ENCODE measurements around the gene ISG20.

ISG20 gene

GRCh38 chr15:88674661-88675060, 35.8 kb downstream of the ISG20 start:
- in situ Hi-C loops (cut with HindIII; ENCODE audit: low pct_unique_long_range_greater_than_20kb, low sequenced_read_pairs) = no loop called here
- TF ChIP-seq JUND (IDR thresholded peaks at IDR 0.05; ENCODE audit: low read depth) = no peak
- DNase-seq (ENCODE audit: low read depth in 1 of 2, low spot score in 1 of 2) = no peak

- no peak for DNase-seq (ENCODE audit: low read depth in 1 of 2, low spot score in 1 of 2)
- TF ChIP-seq JUND (IDR thresholded peaks at IDR 0.05; ENCODE audit: low read depth) = no peak
- in situ Hi-C loops (cut with HindIII; ENCODE audit: low pct_unique_long_range_greater_than_20kb, low sequenced_read_pairs) = no loop called here
These were observed 39.9 kb downstream of the ISG20 start for GRCh38 chr15:88678755-88679154.

GRCh38 chr15:88680241-88681001, 41.6 kb downstream of the ISG20 start:
- in situ Hi-C loops (cut with HindIII; ENCODE audit: low pct_unique_long_range_greater_than_20kb, low sequenced_read_pairs) = no loop called here
- TF ChIP-seq JUND (IDR thresholded peaks at IDR 0.05; ENCODE audit: low read depth) = no peak

GRCh38 chr15:88681610-88682221, 42.9 kb downstream of the ISG20 start:
- in situ Hi-C loops (cut with HindIII; ENCODE audit: low pct_unique_long_range_greater_than_20kb, low sequenced_read_pairs) = no loop called here
- TF ChIP-seq JUND (IDR thresholded peaks at IDR 0.05; ENCODE audit: low read depth) = no peak
- no peak for DNase-seq (ENCODE audit: low read depth in 1 of 2, low spot score in 1 of 2)

More at GRCh38 chr15:88680241-88681001, 41.6 kb downstream of the ISG20 start:
- no peak for DNase-seq (ENCODE audit: low read depth in 1 of 2, low spot score in 1 of 2)

- in situ Hi-C loops (cut with HindIII; ENCODE audit: low pct_unique_long_range_greater_than_20kb, low sequenced_read_pairs) = no loop called here
- no peak for DNase-seq (ENCODE audit: low read depth in 1 of 2, low spot score in 1 of 2)
- no peak for TF ChIP-seq JUND (IDR thresholded peaks at IDR 0.05; ENCODE audit: low read depth)
These were observed 45.5 kb downstream of the ISG20 start for GRCh38 chr15:88684345-88684744.

- no peak for TF ChIP-seq JUND (IDR thresholded peaks at IDR 0.05; ENCODE audit: low read depth)
- in situ Hi-C loops (cut with HindIII; ENCODE audit: low pct_unique_long_range_greater_than_20kb, low sequenced_read_pairs) = no loop called here
- DNase-seq (ENCODE audit: low read depth in 1 of 2, low spot score in 1 of 2) = no peak
These were observed 47.4 kb downstream of the ISG20 start for GRCh38 chr15:88686166-88686565.

- no peak for DNase-seq (ENCODE audit: low read depth in 1 of 2, low spot score in 1 of 2)
- in situ Hi-C loops (cut with HindIII; ENCODE audit: low pct_unique_long_range_greater_than_20kb, low sequenced_read_pairs) = no loop called here
- TF ChIP-seq JUND (IDR thresholded peaks at IDR 0.05; ENCODE audit: low read depth) = no peak
These were observed 49.6 kb downstream of the ISG20 start for GRCh38 chr15:88688394-88688933.

- in situ Hi-C loops (cut with HindIII; ENCODE audit: low pct_unique_long_range_greater_than_20kb, low sequenced_read_pairs) = no loop called here
- DNase-seq (ENCODE audit: low read depth in 1 of 2, low spot score in 1 of 2) = no peak
- no peak for TF ChIP-seq JUND (IDR thresholded peaks at IDR 0.05; ENCODE audit: low read depth)
These were observed 51.5 kb downstream of the ISG20 start for GRCh38 chr15:88690331-88690730.

GRCh38 chr15:88693191-88693590, 54.4 kb downstream of the ISG20 start:
- TF ChIP-seq JUND (IDR thresholded peaks at IDR 0.05; ENCODE audit: low read depth) = no peak
- DNase-seq (ENCODE audit: low read depth in 1 of 2, low spot score in 1 of 2) = no peak
- in situ Hi-C loops (cut with HindIII; ENCODE audit: low pct_unique_long_range_greater_than_20kb, low sequenced_read_pairs) = no loop called here

GRCh38 chr15:88695101-88695500, 56.3 kb downstream of the ISG20 start:
- TF ChIP-seq JUND (IDR thresholded peaks at IDR 0.05; ENCODE audit: low read depth) = no peak
- no peak for DNase-seq (ENCODE audit: low read depth in 1 of 2, low spot score in 1 of 2)
- in situ Hi-C loops (cut with HindIII; ENCODE audit: low pct_unique_long_range_greater_than_20kb, low sequenced_read_pairs) = no loop called here

GRCh38 chr15:88695691-88696251, 57.0 kb downstream of the ISG20 start:
- no peak for DNase-seq (ENCODE audit: low read depth in 1 of 2, low spot score in 1 of 2)
- in situ Hi-C loops (cut with HindIII; ENCODE audit: low pct_unique_long_range_greater_than_20kb, low sequenced_read_pairs) = no loop called here
- TF ChIP-seq JUND (IDR thresholded peaks at IDR 0.05; ENCODE audit: low read depth) = no peak

- in situ Hi-C loops (cut with HindIII; ENCODE audit: low pct_unique_long_range_greater_than_20kb, low sequenced_read_pairs) = no loop called here
- DNase-seq (ENCODE audit: low read depth in 1 of 2, low spot score in 1 of 2) = no peak
These were observed 57.4 kb downstream of the ISG20 start for GRCh38 chr15:88696254-88696653.

GRCh38 chr15:88697276-88697675, 58.5 kb downstream of the ISG20 start:
- in situ Hi-C loops (cut with HindIII; ENCODE audit: low pct_unique_long_range_greater_than_20kb, low sequenced_read_pairs) = no loop called here
- TF ChIP-seq JUND (IDR thresholded peaks at IDR 0.05; ENCODE audit: low read depth) = no peak
- no peak for DNase-seq (ENCODE audit: low read depth in 1 of 2, low spot score in 1 of 2)

More at GRCh38 chr15:88696254-88696653, 57.4 kb downstream of the ISG20 start:
- no peak for TF ChIP-seq JUND (IDR thresholded peaks at IDR 0.05; ENCODE audit: low read depth)

All from T47D (cell line).